HG03342 (cell line): ENCODE data around the gene GET3.
"Not testable (repeated sequence)": the region's sequence is repeated elsewhere in the genome, so short reads cannot be mapped to it uniquely, and the experiment has no call there.

Source experiments
- ATAC-seq: cut with Tn5 transposase; IDR thresholded peaks from one replicate; pipeline ENCODE4 v1.9.1; 2021; ENCODE audit warnings: mild to moderate bottlenecking, moderate library complexity; ENCODE audit not compliant: unreplicated experiment

Gene GET3

DNA sequence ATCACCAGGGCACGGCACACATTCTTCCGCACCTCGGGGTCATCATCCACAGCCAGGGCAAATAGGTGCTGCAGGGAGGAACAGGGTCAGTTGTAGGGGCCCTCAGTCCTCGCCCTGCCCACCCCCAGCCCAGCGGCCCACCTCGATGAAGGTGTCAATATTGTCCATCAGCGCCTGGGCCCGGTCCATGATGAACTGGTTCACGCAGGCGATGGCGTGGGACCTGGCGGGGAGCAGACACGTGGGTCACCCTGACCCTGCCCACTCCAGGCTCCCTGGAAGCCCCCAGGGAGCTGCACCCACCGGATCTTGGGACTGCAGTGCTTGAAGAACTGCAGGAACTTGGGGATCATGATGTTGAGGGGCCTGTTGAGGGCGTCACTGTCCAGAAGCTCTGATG, 22.2 kb upstream of the GET3 start:
- no peak for ATAC-seq

DNA sequence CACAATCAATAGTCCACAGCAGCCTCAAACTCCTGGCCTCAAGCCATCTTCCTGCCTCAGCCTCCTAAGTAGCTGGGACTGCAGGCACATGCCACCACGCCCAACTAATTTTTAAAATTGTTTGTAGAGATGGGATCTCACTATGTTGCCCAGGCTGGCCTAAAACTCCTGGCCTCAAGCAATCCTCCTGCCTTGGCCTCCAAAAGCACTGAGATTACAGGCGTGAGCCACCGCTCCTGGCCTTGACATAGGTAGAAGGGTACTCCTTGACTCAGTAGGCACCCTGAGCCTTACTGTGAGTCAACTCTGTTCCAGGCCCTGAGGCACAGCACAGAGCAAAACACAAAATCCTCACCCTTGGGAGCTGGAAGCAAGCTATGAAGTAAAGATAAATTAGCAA, 21.4 kb upstream of the GET3 start:
- no peak for ATAC-seq

DNA sequence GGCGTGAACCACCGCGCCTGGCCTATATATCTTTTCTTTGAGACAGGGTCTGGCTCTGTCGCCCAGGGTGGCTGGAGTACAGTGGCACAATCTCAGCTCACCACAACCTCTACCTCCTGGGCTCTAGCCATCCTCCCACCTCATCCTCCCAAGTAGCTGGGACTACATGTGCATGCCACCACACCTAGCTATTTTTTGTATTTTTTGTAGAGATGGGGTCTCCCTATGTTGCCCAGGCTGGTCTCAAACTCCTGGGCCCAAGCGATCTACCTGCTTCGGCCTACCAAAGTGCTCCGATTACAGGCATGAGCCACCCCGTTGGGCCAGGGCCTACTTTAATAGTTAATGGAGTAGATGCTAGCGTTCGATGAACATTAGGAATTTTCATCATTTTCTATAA, 17.0 kb upstream of the GET3 start:
- no peak for ATAC-seq

- ATAC-seq: no peak
Measured at GRCh38 chr19:12720851-12721655, 16.2 kb upstream of the GET3 start.

- peak; percentile 23 for ATAC-seq
Measured at GRCh38 chr19:12721656-12722565, 15.4 kb upstream of the GET3 start.

DNA sequence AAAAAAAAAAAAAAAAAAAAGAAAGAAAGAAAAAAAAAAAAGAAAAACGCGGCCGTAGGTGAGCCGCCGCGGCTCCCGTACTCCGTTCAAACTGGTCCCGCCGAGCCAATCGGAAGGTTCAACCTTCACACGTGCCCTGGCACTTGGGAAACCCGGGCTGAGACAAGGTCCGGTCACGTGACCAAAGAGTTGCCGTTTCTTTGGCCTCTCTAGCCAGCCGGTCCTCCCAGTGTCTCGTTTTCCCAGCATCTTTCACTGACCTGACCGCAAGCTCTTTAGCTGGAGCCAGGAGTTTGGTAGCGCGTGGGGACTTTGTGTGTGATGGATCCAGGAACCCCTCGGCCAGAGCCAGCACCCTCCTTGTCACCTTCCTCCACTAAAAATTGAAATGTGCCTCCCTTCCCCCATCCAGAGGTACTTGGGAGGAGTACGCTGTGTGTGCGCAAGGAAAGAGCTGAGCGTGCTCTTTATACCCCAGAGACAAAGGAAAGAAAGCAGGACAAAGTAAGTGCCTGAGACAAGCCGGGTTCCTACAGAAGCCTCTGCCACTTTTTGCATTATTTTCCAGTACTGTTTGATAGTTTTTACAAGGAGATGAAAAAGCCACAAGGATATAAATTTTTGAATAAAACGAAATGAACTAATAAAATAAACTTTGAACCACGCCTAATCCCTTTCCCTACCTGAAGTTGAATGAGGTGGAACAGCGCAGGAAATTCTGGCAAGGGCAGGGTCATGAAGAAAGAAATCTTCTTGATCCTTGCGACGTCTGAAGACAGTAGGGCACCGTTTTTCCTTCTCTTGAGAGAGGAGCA, 14.5 kb upstream of the GET3 start:
- ATAC-seq: peak; percentile 74

GRCh38 chr19:12723381-12723640, 14.0 kb upstream of the GET3 start:
- ATAC-seq: no peak

DNA sequence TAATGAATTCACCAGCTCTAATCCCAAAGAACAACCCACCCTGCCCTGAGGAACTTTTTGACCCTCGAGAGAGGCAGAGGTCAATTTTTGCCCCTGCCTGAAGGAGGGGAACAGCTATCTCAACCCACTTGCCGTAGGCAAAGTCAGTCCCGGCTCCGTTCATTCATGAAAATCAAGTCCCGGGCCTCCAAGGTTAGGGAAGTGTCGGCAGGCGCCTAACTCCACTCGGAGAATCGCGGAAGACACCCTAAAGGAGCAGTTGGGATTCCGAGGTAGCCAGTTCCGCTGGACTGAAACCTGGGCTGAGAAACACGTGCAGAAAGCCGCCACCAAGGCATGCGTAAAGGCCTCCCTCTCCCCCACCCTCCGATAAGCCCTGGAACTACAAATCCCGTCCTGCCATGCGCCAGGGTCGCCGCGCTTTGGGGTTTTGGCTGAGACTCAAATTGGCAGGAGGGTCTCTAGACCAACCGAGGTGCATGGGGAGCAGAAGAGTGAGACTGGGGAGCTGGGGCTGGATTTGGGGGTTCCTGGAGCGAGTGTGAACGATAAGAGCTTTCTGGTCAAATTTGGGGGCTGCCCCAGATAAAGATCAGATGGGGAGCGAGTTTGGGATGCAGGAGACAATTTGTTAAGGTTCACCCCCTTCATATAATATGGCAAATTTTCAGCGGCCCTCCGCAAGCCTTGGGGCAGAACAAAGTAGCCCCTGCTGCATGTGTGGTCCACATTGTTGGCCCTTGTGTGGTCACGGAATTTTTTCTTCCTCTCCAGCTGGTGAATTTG, 13.5 kb upstream of the GET3 start, which contains the start of gene TNPO2:
TNPO2 (minus strand) TSS at position 292 of the 786 bp plus-strand sequence. CDS start 2,955 bp downstream, outside the sequence.
- no peak for ATAC-seq

DNA sequence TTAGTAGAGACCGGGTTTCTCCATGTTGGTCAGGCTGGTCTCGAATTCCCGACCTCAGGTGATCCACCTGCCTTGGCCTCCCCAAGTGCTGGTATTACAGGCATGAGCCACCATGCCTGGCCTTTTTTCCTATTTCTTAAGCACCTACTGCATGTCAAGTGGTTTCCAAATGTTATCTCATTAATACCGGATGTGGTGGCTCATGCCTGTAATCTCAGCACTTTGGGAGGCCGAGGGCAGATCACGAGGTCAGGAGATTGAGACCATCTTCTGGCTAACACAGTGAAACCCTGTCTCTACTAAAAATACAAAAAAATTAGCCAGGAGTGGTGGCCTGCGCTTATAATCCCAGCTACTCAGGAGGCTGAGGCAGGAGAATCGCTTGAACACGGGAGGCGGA, 11.7 kb upstream of the GET3 start:
- not testable (repeated sequence) for ATAC-seq

DNA sequence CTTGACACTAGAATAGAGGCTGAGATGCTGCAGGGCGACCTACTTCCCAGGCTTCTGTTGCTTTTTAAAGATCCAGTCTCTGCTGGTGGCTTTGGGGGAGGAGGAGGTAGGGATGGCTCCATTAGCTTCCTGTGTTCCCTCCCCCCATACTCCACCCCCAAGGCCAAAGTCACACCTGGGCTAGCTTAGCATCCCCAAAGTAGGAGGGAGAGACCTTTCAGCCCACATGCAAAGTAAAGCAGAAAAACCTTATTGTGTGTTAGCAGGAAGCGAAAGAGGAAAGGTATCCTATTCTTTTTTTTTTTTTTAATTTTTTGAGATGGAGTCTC, 10.3 kb upstream of the GET3 start:
- ATAC-seq: no peak

GRCh38 chr19:12727745-12728433, 9.4 kb upstream of the GET3 start:
- ATAC-seq: no peak

GRCh38 chr19:12730064-12730463, 7.2 kb upstream of the GET3 start:
- no peak for ATAC-seq

DNA sequence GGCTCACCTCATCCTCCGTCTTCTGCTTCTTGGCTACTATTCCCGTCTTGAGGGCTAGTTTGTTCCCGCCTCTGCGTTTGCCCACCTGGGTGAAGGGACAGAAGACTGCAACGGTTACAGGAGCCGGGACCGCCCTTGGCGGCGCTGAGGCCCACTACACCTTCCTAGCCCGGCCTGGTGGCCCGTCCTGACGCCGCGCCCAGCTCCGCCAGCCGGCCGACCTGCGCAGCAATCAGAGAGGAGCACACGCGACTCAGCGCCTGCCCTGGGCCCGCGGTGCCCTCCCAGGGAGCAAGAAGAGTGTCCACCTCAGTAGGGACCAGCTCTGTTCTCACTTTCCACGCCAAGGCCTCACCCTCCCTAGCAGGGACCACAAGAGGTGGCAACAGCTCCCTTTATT, 6.0 kb upstream of the GET3 start:
- no peak for ATAC-seq

DNA sequence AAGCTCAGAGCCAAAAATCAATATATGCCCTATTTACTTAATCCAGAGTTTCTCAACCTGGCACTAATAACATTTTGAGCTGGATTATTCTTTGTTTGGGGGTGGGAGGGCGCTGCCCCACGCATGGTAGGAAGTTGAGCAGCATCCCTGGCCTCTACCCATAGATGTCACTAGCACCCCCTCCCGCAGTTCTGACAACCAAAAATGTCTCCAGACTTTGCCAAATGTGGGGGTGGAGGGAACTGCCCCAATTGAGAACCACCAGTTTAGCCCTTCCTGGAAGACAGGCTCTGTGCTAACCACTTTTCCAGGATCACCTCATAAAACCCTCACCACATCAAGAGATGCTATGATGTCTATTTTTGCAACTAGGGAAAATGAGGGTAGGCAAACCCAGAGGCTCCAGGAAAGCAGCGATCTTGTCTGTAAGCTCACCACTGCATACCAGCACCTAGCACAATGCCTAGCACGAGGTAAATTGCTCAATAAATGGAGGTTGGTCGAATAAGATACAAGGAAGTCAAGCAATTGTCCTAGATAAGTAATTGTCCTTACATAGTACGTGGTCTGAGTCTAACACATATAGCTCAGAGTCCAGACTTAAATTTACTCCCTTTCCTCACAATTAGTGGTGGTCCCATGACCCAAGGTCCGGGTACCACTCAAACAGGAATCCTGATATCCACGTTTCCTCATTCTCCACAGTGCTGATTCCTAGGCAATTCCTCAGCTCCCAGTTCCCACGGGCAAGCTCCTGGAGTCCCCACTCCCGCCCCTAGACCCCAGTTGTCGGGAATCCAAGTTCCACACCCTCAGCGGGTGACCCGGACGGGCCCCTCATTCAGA, 3.7 kb upstream of the GET3 start:
- ATAC-seq: no peak

DNA sequence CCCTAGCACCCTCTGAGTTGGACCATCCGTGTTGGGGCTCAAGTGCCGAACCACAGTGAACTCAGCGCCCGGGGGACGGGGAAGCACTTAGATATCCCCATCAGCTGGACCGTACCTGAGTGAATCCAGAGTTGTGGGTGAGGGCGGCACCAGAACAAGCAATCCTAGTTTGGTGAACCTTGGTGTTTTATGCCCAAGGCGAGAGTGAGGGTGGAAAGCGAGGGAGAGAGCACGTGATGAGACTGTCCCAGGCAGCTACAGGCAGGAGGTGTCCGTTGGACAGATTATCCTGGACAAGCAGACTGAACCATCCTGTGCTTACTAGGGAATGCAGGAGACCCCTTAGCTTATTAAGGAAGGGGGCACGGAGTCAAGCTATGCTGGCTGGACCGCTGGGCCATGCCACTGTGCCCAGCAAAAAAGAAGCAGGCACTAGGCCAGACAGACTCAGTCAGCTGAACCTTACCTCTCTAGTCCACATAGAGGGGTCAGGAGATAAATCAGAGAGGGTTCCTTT, 596 bp downstream of the GET3 start:
- no peak for ATAC-seq

- no peak for ATAC-seq
Measured at GRCh38 chr19:12745166-12745897, 8.0 kb downstream of the GET3 start.

DNA sequence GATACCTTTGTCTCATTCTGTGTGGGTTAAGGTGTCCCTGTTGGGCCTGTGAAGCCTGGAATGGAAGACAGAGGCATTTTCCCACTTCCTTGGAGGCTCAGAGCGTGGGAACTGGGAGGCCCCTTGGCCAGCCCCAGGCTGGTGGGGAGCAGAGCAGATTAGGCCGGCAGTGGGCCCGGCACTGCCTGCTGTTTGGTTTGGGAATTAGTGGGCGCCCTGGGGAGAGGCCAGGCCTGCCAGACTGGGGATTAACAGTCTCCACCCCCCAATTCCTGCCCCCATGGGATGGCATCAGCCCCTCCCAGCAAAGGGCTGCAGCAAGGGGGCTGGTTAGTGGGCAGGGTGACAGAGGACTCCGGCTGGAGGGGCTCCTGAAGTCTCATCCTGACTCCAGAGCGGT, 11.2 kb downstream of the GET3 start:
- ATAC-seq: no peak

- ATAC-seq: no peak
Measured at GRCh38 chr19:12749938-12750521, 12.7 kb downstream of the GET3 start.
